ENCODE measurements around the gene ING2.
"Not testable (repeated sequence)": the region's sequence is repeated elsewhere in the genome, so short reads cannot be mapped to it uniquely, and the experiment has no call there.

The ING2 gene

GRCh38 chr4:183552274-183553146 is 47.7 kb downstream of the ING2 start:
- DNase-seq, result no peak

GRCh38 chr4:183553147-183553478 is 48.3 kb downstream of the ING2 start:
- not testable (repeated sequence) for DNase-seq

- DNase-seq, result no peak
Observed at GRCh38 chr4:183553601-183554345, 48.9 kb downstream of the ING2 start.

- DNase-seq, result no peak
Observed at GRCh38 chr4:183554346-183554686, 49.5 kb downstream of the ING2 start.

- no peak for DNase-seq
Observed at GRCh38 chr4:183554878-183555585, 50.2 kb downstream of the ING2 start.

GRCh38 chr4:183556947-183557346 is 52.1 kb downstream of the ING2 start:
- DNase-seq, result no peak

- no peak for DNase-seq
Observed at GRCh38 chr4:183557611-183558010, 52.8 kb downstream of the ING2 start.

GRCh38 chr4:183558873-183559272 is 54.0 kb downstream of the ING2 start:
- no peak for DNase-seq

GRCh38 chr4:183561905-183562304 is 57.0 kb downstream of the ING2 start:
- no peak for DNase-seq

Data from NCI-H1105 (cell line).